SK-N-SH treated with all-trans-retinoic acid at 6 μM for 48 hours (cell line): ENCODE data around the gene NAPA.
A peak's percentile ranks its signal among the peaks of the same experiment; 100 is the strongest.

Experiments used
- ESRRG ChIP-seq: fragments of 250-450 bp; sonication (Bioruptor Pico); IDR thresholded peaks from 2 replicates; pipeline ENCODE4 v1.6.1; 2021; ENCODE audit warnings: mild to moderate bottlenecking
- ISL1 ChIP-seq: fragments of 250-450 bp; sonication (Bioruptor Pico); IDR thresholded peaks from 2 replicates; pipeline ENCODE4 v2.1.2; 2022; ENCODE audit warnings: mild to moderate bottlenecking, moderate library complexity
- SNAI2 ChIP-seq: fragments of 250-450 bp; sonication (Bioruptor Pico); IDR thresholded peaks from 2 replicates; pipeline ENCODE4 v1.5.0; 2020; ENCODE audit warnings: mild to moderate bottlenecking, moderate library complexity
- ZFP30 ChIP-seq: fragments of 450-650 bp; formaldehyde crosslinking; IDR thresholded peaks from 2 replicates; pipeline ENCODE4 v1.5.0; 2022; ENCODE audit warnings: mild to moderate bottlenecking, moderate library complexity
- TF ChIP-seq, protein P1 (sequence below): fragments of 250-450 bp; sonication (Bioruptor Pico); IDR thresholded peaks from 2 replicates; pipeline ENCODE4 v1.8.0; 2021; ENCODE audit warnings: low read depth, mild to moderate bottlenecking, moderate library complexity, borderline replicate concordance
- TF ChIP-seq, protein P2 (sequence below): fragments of 250-450 bp; sonication (Bioruptor Pico); IDR thresholded peaks from 2 replicates; pipeline ENCODE4 v1.5.0; 2020; ENCODE audit warnings: mild to moderate bottlenecking, moderate library complexity

DNA sequence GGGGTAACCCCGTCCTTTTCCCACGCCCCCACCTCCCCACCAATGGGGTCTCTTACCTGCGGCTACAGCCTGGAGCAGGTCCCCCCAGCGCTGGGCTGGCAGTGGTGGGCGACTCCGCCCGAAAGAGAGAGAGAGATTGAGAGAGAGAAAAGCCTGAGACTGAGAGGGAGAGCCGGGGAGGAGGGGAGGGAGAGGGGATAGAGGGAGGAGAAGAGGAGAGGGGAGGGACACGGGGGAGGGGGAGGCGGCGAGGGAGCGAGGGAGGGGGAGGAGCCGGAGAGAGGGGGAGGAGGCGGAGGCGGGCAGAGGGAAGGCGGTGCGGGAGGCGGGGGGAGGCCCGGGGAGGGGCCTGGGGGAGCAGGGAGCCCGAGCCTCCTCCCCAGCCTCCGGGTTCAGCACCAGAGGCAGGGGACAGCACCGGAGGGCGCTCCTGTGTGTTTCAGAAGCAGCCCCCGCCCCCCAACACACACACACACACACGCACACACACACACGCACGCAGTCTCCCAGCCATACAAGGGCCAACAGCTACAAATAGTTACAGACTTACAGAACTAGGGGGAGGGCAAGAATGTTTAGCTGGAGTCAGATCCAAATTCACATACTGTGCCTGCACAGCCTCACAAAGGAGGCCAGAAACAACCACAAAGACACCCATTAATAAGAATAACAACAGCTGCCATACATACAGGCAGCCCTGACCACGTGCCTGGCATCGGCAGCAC lies 43.0 kb downstream of the NAPA start, which contains the start of gene SLC8A2:
- TF ChIP-seq, protein P1, sequence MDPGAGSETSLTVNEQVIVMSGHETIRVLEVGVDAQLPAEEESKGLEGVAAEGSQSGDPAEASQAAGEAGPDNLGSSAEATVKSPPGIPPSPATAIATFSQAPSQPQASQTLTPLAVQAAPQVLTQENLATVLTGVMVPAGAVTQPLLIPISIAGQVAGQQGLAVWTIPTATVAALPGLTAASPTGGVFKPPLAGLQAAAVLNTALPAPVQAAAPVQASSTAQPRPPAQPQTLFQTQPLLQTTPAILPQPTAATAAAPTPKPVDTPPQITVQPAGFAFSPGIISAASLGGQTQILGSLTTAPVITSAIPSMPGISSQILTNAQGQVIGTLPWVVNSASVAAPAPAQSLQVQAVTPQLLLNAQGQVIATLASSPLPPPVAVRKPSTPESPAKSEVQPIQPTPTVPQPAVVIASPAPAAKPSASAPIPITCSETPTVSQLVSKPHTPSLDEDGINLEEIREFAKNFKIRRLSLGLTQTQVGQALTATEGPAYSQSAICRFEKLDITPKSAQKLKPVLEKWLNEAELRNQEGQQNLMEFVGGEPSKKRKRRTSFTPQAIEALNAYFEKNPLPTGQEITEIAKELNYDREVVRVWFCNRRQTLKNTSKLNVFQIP (CRISPR knock-in tag), result no peak
- TF ChIP-seq SNAI2 (peak; percentile 64; the same call in 1 of the 2 replicates), ZFP30 (no peak), ISL1 (CRISPR knock-in tag) (no peak), ESRRG (CRISPR knock-in tag) (no peak)
- TF ChIP-seq, protein P2, sequence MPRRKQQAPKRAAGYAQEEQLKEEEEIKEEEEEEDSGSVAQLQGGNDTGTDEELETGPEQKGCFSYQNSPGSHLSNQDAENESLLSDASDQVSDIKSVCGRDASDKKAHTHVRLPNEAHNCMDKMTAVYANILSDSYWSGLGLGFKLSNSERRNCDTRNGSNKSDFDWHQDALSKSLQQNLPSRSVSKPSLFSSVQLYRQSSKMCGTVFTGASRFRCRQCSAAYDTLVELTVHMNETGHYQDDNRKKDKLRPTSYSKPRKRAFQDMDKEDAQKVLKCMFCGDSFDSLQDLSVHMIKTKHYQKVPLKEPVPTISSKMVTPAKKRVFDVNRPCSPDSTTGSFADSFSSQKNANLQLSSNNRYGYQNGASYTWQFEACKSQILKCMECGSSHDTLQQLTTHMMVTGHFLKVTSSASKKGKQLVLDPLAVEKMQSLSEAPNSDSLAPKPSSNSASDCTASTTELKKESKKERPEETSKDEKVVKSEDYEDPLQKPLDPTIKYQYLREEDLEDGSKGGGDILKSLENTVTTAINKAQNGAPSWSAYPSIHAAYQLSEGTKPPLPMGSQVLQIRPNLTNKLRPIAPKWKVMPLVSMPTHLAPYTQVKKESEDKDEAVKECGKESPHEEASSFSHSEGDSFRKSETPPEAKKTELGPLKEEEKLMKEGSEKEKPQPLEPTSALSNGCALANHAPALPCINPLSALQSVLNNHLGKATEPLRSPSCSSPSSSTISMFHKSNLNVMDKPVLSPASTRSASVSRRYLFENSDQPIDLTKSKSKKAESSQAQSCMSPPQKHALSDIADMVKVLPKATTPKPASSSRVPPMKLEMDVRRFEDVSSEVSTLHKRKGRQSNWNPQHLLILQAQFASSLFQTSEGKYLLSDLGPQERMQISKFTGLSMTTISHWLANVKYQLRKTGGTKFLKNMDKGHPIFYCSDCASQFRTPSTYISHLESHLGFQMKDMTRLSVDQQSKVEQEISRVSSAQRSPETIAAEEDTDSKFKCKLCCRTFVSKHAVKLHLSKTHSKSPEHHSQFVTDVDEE, result peak; percentile 49; the same call in 1 of the 2 replicates
